K562 (cell line): Measurements from ENCODE around the gene PCSK7. TPM values are rescaled to one million over a fixed set of nuclear protein-coding genes. Genes with fewer than 3 reads are reported as not detected.

Experiments used
- ATAC-seq: fragments of 200-7000 bp; cut with Tn5 transposase; 3 replicates; pipeline ENCODE4 v1.9.1; 2020; ENCODE audit warnings: moderate library complexity
- BruUV-seq: library from RNA; stranded (reverse); fragments of 400-500 nt; replicated peaks from 2 replicates; lab custom pipeline; 2021; lab: Mats Ljungman, UMichigan
- CTCF ChIA-PET: fragments of 300-600 bp; formaldehyde crosslinking; extraction: SDS; loops from one replicate; lab custom pipeline; 2021; ENCODE audit warnings: low intra/inter-chr PET ratio; lab: Yijun Ruan, JAX
- POLR2A ChIA-PET: fragments of 300-600, 350-650 bp; sonication (Branson Sonifier 250); formaldehyde crosslinking; extraction: SDS; loops from one replicate; lab custom pipeline; 2021; ENCODE audit warnings: antibody characterized with exemption, inconsistent platforms; lab: Yijun Ruan, JAX
- DNase-seq, 4 experiments: peaks; one replicate each; pipeline versions ENCODE4 v3.0.0 to v3.0.0-alpha.2; 2011 to 2018; ENCODE audit warnings: low spot score in 3 of 4, mixed read lengths in 3 of 4; ENCODE audit errors: extremely low read depth in 1 of 4
- FAIRE-seq: peaks from 2 replicates; lab custom pipeline; 2011; peaks lifted over from hg19 to GRCh38; lab: Jason Lieb, UNC
- H2AFZ ChIP-seq: 2 replicates; pipeline ENCODE4 v1.6.0; 2011; ENCODE audit warnings: low read depth, low read length, control low read depth, inconsistent platforms
- H3K27ac ChIP-seq: fragments of 200-600 bp; 3 replicates; pipeline ENCODE4 v1.8.0; 2011; ENCODE audit warnings: low read depth, mild to moderate bottlenecking, control low read depth, inconsistent platforms, low read length, moderate library complexity, mixed read lengths; ENCODE audit errors: extremely low read depth
- H3K27me3 ChIP-seq, 2 experiments: fragments of 300-600 bp in 1 of 2; 2 replicates in 1 of 2; 3 replicates in 1 of 2; pipeline versions ENCODE4 v1.6.0 to v1.8.0; 2011; ENCODE audit warnings: inconsistent platforms in 2 of 2, low read length in 2 of 2, mild to moderate bottlenecking in 1 of 2, mixed read lengths in 1 of 2, moderate library complexity in 1 of 2; ENCODE audit not compliant: control insufficient read depth in 2 of 2, insufficient read depth in 2 of 2
- H3K36me3 ChIP-seq: fragments of 300-600 bp; 3 replicates; pipeline ENCODE4 v1.8.0; 2011; ENCODE audit warnings: mild to moderate bottlenecking, low read length, inconsistent platforms; ENCODE audit not compliant: control insufficient read depth, insufficient read depth
- H3K4me1 ChIP-seq, 2 experiments: fragments of 200-600 bp in 1 of 2; replicated peaks in 1 of 2; 2 replicates in 1 of 2; 3 replicates in 1 of 2; pipeline versions ENCODE4 v1.5.1 to v1.8.0; 2011; ENCODE audit warnings: inconsistent platforms in 2 of 2, low read length in 2 of 2, mild to moderate bottlenecking in 1 of 2, mixed read lengths in 1 of 2, moderate library complexity in 1 of 2; ENCODE audit not compliant: control insufficient read depth in 2 of 2, insufficient read depth in 2 of 2
- H3K4me2 ChIP-seq: 2 replicates; pipeline ENCODE4 v1.6.1; 2011; ENCODE audit warnings: low read length, control low read depth, inconsistent platforms, mixed read lengths; ENCODE audit not compliant: insufficient read depth
- H3K4me3 ChIP-seq: fragments of 200-600 bp; sonication (generic), shearing (Covaris generic); 2 replicates; pipeline ENCODE4 v1.5.1; 2016; ENCODE audit warnings: control low read depth, inconsistent platforms
- H3K79me2 ChIP-seq: fragments of 200-600 bp; 3 replicates; pipeline ENCODE4 v1.8.0; 2011; ENCODE audit warnings: low read length, inconsistent platforms; ENCODE audit not compliant: control insufficient read depth, insufficient read depth
- H3K9ac ChIP-seq, 2 experiments: 2 replicates each; pipeline versions ENCODE4 v1.6.0 to v1.6.1; 2011; ENCODE audit warnings: low read depth in 2 of 2, low read length in 2 of 2, control low read depth in 1 of 2, inconsistent platforms in 1 of 2, mild to moderate bottlenecking in 1 of 2, mixed read lengths in 1 of 2; ENCODE audit not compliant: insufficient read depth in 1 of 2
- H3K9me1 ChIP-seq: one replicate; pipeline ENCODE4 v1.6.0; 2011; ENCODE audit warnings: inconsistent platforms, mild to moderate bottlenecking, low read length, moderate library complexity; ENCODE audit not compliant: control insufficient read depth, insufficient read depth
- H3K9me3 ChIP-seq: replicated peaks from 2 replicates; pipeline ENCODE4 v1.5.1; 2011; ENCODE audit warnings: low read depth, low read length, inconsistent platforms; ENCODE audit not compliant: control insufficient read depth, insufficient read depth
- H4K20me1 ChIP-seq: replicated peaks from 2 replicates; pipeline ENCODE4 v1.6.1; 2011; ENCODE audit warnings: low read length, inconsistent platforms, mixed read lengths; ENCODE audit not compliant: control insufficient read depth, insufficient read depth
- FOSL1 ChIP-seq: fragments of 200-800 bp; sonication (Bioruptor generic); conservative IDR thresholded peaks from 2 replicates; pipeline ENCODE4 v1.6.1; 2016; ENCODE audit warnings: missing genetic modification characterization, missing compliant biosample characterization
- NR4A1 ChIP-seq, 2 experiments: fragments of 250-450 bp in 1 of 2; fragments of 450-650 bp in 1 of 2; sonication (Bioruptor Pico) in 1 of 2; IDR thresholded peaks; 2 replicates each; pipeline versions ENCODE4 v1.4.0 to v1.6.1; 2016 to 2020; ENCODE audit warnings: mild to moderate bottlenecking in 2 of 2, missing compliant biosample characterization in 1 of 2, missing genetic modification characterization in 1 of 2, moderate library complexity in 1 of 2
- PHF20 ChIP-seq: fragments of 450-650 bp; IDR thresholded peaks from 2 replicates; pipeline ENCODE4 v1.6.1; 2018; ENCODE audit not compliant: partially characterized antibody
- SRSF3 ChIP-seq: fragments of 200-400 bp; formaldehyde crosslinking; IDR thresholded peaks from 2 replicates; pipeline ENCODE4 v1.6.1; 2016; ENCODE audit warnings: mild to moderate bottlenecking, low read length, moderate library complexity; ENCODE audit not compliant: insufficient read depth
- TBL1XR1 ChIP-seq, 2 experiments: IDR thresholded peaks; 2 replicates each; pipeline ENCODE4 v1.6.1; 2012; ENCODE audit warnings: improper control_type of control experiment in 2 of 2, low read length in 2 of 2, mild to moderate bottlenecking in 1 of 2
- VEZF1 ChIP-seq: fragments of 200-800 bp; sonication (Bioruptor generic); IDR thresholded peaks from 2 replicates; pipeline ENCODE4 v1.6.1; 2017; ENCODE audit warnings: missing genetic modification characterization, missing compliant biosample characterization
- ZNF175 ChIP-seq: fragments of 200-800 bp; sonication (Bioruptor generic); IDR thresholded peaks from 2 replicates; pipeline ENCODE4 v1.6.1; 2016; ENCODE audit warnings: low read depth, mild to moderate bottlenecking, missing genetic modification characterization, missing compliant biosample characterization
- WGBS: fragments of 100-300 bp; shearing (Covaris generic); methylation state at CpG from one replicate; pipeline ENCODE4 v1.1.6; 2016; ENCODE audit warnings: low coverage, mixed read lengths; ENCODE audit not compliant: insufficient coverage; ENCODE audit errors: missing lambda C conversion rate; 5-methylcytosine and 5-hydroxymethylcytosine counted together
- in situ Hi-C: fragments of 300-500 bp; cut with MboI; formaldehyde crosslinking; loops from 4 replicates; pipeline ENCODE4 v1.15.0; 2018; ENCODE audit warnings: inconsistent platforms, mixed read lengths
- intact Hi-C: fragments of 100-400 bp; cut with micrococcal nuclease; formaldehyde crosslinking; loops from 2 replicates; pipeline ENCODE4 v1.14.2; 2022
- polyA plus RNA-seq, 8 experiments: library from polyadenylated mRNA; depleted of rRNA in 4 of 8; stranded (reverse) in 5 of 8; unstranded in 3 of 8; fragments of >200 nt; fragmentation: Nextera tagmentation in 2 of 8; fragmentation: Illumina TruSeq in 1 of 8; extraction: Ambion mirVana in 2 of 8; extraction: Trizol in 1 of 8; gene quantifications; 2 replicates each; pipeline versions ENCODE4 v1.2.1 to v1.2.3, GENCODE V29; 2011 to 2014; ENCODE audit warnings: inconsistent platforms in 1 of 8, missing spikeins in 1 of 8
- total RNA-seq, 7 experiments: library from RNA; depleted of rRNA in 6 of 7; stranded (reverse); fragments of >200 nt in 6 of 7; fragmentation: Illumina TruSeq in 2 of 7; extraction: Trizol in 2 of 7; gene quantifications; 2 replicates each; pipeline versions ENCODE4 v1.2.1 to v1.2.3, GENCODE V29; 2011 to 2021; ENCODE audit warnings: low replicate concordance in 1 of 7

The PCSK7 gene
- total and polyA plus RNA-seq, 9 of the 15 experiments (the other 6 are each of a cell fraction or from before 2014, with no cell fraction given) = 3.1 to 29.2 (median 15.6) TPM

DNA sequence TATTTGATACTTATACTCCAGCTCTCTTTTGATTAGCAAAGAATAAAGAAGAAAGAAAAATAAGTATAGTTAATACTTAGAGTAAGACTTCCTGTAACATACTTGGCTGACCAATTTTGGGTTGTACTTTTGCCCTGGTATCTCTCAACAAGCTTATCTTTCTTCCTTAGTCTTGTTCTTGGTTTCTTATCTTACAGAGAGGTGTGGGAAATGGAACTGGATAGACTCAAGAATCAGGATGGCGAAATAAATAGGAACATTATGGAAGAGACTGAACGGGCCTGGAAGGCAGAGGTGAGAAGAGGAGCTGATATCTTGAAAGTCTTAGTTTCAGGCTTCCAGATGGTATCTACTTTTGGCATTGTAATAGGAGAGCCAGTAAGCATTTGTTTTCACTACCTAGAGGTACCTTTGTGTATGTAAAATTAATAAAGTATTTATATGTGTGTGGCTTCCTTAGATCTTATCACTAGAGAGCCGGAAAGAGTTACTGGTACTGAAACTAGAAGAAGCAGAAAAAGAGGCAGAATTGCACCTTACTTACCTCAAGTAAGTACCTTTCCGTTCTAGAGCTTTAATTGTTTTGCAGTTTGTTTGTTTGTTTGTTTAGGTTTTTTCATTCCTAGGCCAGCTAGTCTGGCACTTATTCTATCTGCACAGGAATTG lies 48.0 kb upstream of the PCSK7 start:
- Histone ChIP-seq H3K4me3 (no peak overlapping the region), H3K79me2 (no peaks in the 10 kb centered on the region), H3K9me3 (no peaks in the 10 kb centered on the region), H3K4me1 (peaks cover 0 to 5% of the 10 kb centered on the region in 2 experiments; a peak in 3 of 5 replicates), H3K9me1 (no peaks in the 10 kb centered on the region), H3K36me3 (peaks cover 39% of the 10 kb centered on the region), H4K20me1 (no peaks in the 10 kb centered on the region), H3K9ac (no peak overlapping the region), H2AFZ (no peak overlapping the region), H3K27me3 (no peaks in the 10 kb centered on the region), H3K27ac (no peak overlapping the region), H3K4me2 (no peak overlapping the region; the same call in 1 of the 2 replicates)
- ChIA-PET CTCF (no interaction called here), POLR2A (interaction anchor here (0.6 kb wide), 1 partner anchor 563 kb away, joined by 4 read pairs; no protein-coding TSS in a partner anchor)
- BruUV-seq = no TSS peak
- no peak for TF ChIP-seq TBL1XR1 (IDR thresholded peaks at IDR 0.05; ENCODE audit: low read length in 2 of 2)
- no peak for TF ChIP-seq FOSL1 (tag)
- no peak for TF ChIP-seq PHF20
- TF ChIP-seq VEZF1 (CRISPR knock-in tag) = no peak
- TF ChIP-seq SRSF3 = no peak
- no peak for TF ChIP-seq ZNF175
- no peak for TF ChIP-seq NR4A1 (CRISPR knock-in tag; IDR thresholded peaks at IDR 0.05)
- no peak for TF ChIP-seq NR4A1 (tag; IDR thresholded peaks at IDR 0.05)
- no peak for DNase-seq
- in situ Hi-C loops = no loop called here
- 59% methylated on average over 4 of the region's 4 CpGs for WGBS
- no peak for ATAC-seq
- no peak for FAIRE-seq
- intact Hi-C loops = no loop called here
